Islet of Langerhans (tissue), 1 donor: ENCODE data around the gene CYP27A1.
"Not testable (repeated sequence)": the region's sequence is repeated elsewhere in the genome, so short reads cannot be mapped to it uniquely, and the experiment has no call there.

Source experiments
- FAIRE-seq: peaks from one replicate; lab custom pipeline; 2011; peaks lifted over from hg19 to GRCh38; lab: Jason Lieb, UNC

The CYP27A1 gene

GRCh38 chr2:218832520-218832919 lies 50.6 kb downstream of the CYP27A1 start:
- FAIRE-seq: no peak

- no peak for FAIRE-seq
Measured at GRCh38 chr2:218833023-218833609, 51.2 kb downstream of the CYP27A1 start.

- no peak for FAIRE-seq
Measured at GRCh38 chr2:218834685-218835084, 52.7 kb downstream of the CYP27A1 start.

- no peak for FAIRE-seq
Measured at GRCh38 chr2:218837495-218837894, 55.5 kb downstream of the CYP27A1 start.

GRCh38 chr2:218839430-218839829 lies 57.5 kb downstream of the CYP27A1 start:
- no peak for FAIRE-seq

GRCh38 chr2:218839888-218840287 lies 57.9 kb downstream of the CYP27A1 start:
- FAIRE-seq: no peak

- not testable (repeated sequence) for FAIRE-seq
Measured at GRCh38 chr2:218844334-218844733, 62.4 kb downstream of the CYP27A1 start.

GRCh38 chr2:218846963-218847362 lies 65.0 kb downstream of the CYP27A1 start:
- not testable (repeated sequence) for FAIRE-seq

GRCh38 chr2:218849721-218850120 lies 67.8 kb downstream of the CYP27A1 start:
- FAIRE-seq: no peak

GRCh38 chr2:218850796-218851195 lies 68.8 kb downstream of the CYP27A1 start:
- no peak for FAIRE-seq

- no peak for FAIRE-seq
Measured at GRCh38 chr2:218851286-218851685, 69.3 kb downstream of the CYP27A1 start.

- FAIRE-seq: no peak
Measured at GRCh38 chr2:218852911-218853667, 71.1 kb downstream of the CYP27A1 start.

- no peak for FAIRE-seq
Measured at GRCh38 chr2:218853766-218854165, 71.8 kb downstream of the CYP27A1 start.

- no peak for FAIRE-seq
Measured at GRCh38 chr2:218854860-218855259, 72.9 kb downstream of the CYP27A1 start.

GRCh38 chr2:218855305-218856166 lies 73.6 kb downstream of the CYP27A1 start:
- no peak for FAIRE-seq

- FAIRE-seq: no peak
Measured at GRCh38 chr2:218856167-218856895, 74.4 kb downstream of the CYP27A1 start.

- no peak for FAIRE-seq
Measured at GRCh38 chr2:218856896-218857243, 74.9 kb downstream of the CYP27A1 start.

GRCh38 chr2:218857371-218858137 lies 75.6 kb downstream of the CYP27A1 start:
- no peak for FAIRE-seq

GRCh38 chr2:218858138-218858445 lies 76.1 kb downstream of the CYP27A1 start:
- FAIRE-seq: no peak

GRCh38 chr2:218858671-218859555 lies 77.0 kb downstream of the CYP27A1 start:
- FAIRE-seq: no peak

- no peak for FAIRE-seq
Measured at GRCh38 chr2:218859556-218859987, 77.6 kb downstream of the CYP27A1 start, which contains the start of gene WNT6. WNT6 (plus strand) TSS chr2:218859805; CDS start chr2:218860038, 233 bp downstream.
